Choroid plexus epithelial cell (primary cell): ENCODE data around the gene PRKAG1.

ENCODE experiments used
- DNase-seq: peaks from one replicate; pipeline ENCODE4 v3.0.0-alpha.2; 2010; ENCODE audit warnings: low read depth
- H3K4me3 ChIP-seq: 2 replicates; pipeline ENCODE4 v1.5.1; 2011; ENCODE audit warnings: low read depth, mild to moderate bottlenecking, control low read depth, low read length, moderate library complexity
- CTCF ChIP-seq: conservative IDR thresholded peaks from 2 replicates; pipeline ENCODE4 v1.5.1; 2011; ENCODE audit warnings: low read depth, mild to moderate bottlenecking, control low read depth, inconsistent platforms, low read length, moderate library complexity

The PRKAG1 gene

GRCh38 chr12:48954841-48955501, 63.6 kb downstream of the PRKAG1 start:
- DNase-seq: no peak
- no peak for TF ChIP-seq CTCF
- H3K4me3 ChIP-seq: no peak overlapping the region

- H3K4me3 ChIP-seq: no peak overlapping the region
- TF ChIP-seq CTCF: no peak
- DNase-seq: no peak
These were observed 64.5 kb downstream of the PRKAG1 start for GRCh38 chr12:48954061-48954460.

- no peak for DNase-seq
- TF ChIP-seq CTCF: no peak
- H3K4me3 ChIP-seq: no peak overlapping the region
These were observed 65.9 kb downstream of the PRKAG1 start for GRCh38 chr12:48952691-48953090.
